Measurements from ENCODE around the gene PCAT6. TPM values are rescaled to one million over a fixed set of nuclear protein-coding genes. Genes with fewer than 3 reads are reported as not detected.

PCAT6 gene
- total and polyA plus RNA-seq, 7 donors, result 0.14 to 4.1 (median 0.57) TPM

DNA sequence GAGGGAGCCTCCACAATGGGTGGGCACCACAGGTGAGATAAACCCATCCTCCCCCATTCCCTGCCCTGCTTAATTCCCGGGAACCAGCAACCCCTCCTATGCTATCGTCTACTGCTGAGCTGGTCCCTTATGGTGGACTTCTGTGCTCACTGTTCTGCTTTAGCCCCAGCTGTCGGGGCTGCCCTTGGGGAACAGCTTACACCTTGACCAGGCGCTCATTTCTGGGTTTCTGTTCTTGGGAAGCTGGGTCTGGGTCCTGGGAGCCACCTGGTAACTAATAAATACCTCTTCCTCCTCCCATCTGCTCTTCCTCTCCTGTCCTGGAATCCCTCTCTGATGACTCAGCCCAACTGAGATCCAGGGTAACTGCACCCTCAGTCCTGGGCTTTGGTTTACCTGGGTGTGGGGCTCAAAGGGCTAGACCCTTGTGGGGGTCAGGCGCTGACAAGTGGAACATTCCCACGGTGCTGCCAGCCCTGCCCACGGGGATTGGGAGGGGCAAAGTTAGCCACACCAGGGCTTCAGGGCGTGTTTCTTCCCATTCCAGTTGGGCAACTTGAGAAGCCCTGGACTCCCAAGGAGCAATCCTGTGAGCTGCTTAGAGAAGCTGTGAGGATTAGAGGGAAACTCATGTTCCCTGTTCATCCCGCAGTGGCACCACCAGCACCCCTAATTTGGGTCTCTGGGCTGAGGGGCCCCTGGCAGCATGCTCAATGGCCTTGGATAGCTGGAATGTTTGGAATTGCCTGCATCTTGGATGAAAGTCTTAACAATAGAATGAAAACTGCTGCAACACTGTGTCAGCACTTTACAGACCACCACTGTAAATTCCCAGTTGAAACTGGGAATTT is 1.6 kb downstream of the PCAT6 start:
- H3K27ac ChIP-seq, result no peak overlapping the region
- TF ChIP-seq, protein P1, sequence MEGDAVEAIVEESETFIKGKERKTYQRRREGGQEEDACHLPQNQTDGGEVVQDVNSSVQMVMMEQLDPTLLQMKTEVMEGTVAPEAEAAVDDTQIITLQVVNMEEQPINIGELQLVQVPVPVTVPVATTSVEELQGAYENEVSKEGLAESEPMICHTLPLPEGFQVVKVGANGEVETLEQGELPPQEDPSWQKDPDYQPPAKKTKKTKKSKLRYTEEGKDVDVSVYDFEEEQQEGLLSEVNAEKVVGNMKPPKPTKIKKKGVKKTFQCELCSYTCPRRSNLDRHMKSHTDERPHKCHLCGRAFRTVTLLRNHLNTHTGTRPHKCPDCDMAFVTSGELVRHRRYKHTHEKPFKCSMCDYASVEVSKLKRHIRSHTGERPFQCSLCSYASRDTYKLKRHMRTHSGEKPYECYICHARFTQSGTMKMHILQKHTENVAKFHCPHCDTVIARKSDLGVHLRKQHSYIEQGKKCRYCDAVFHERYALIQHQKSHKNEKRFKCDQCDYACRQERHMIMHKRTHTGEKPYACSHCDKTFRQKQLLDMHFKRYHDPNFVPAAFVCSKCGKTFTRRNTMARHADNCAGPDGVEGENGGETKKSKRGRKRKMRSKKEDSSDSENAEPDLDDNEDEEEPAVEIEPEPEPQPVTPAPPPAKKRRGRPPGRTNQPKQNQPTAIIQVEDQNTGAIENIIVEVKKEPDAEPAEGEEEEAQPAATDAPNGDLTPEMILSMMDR (IDR thresholded peaks at IDR 0.05), result no peak
- ATAC-seq (no peak), DNase-seq (no peak)
- intact Hi-C loops (cut with DNase I), result no loop called here
- no peaks in the 10 kb centered on the region for H3K36me3 ChIP-seq (ENCODE audit: insufficient read depth in 1 of 2, low read depth in 1 of 2)
- no peaks in the 10 kb centered on the region for H3K9me3 ChIP-seq
- peaks cover 8% of the 10 kb centered on the region for H3K4me1 ChIP-seq
- H3K4me3 ChIP-seq, result no peak overlapping the region
- no peaks in the 10 kb centered on the region for H3K27me3 ChIP-seq (ENCODE audit: insufficient read depth in 3 of 3, low read length in 2 of 3)
- 54 to 60% (median 59%) methylated on average over 9 of the region's 9 CpGs for WGBS, 3 donors

DNA sequence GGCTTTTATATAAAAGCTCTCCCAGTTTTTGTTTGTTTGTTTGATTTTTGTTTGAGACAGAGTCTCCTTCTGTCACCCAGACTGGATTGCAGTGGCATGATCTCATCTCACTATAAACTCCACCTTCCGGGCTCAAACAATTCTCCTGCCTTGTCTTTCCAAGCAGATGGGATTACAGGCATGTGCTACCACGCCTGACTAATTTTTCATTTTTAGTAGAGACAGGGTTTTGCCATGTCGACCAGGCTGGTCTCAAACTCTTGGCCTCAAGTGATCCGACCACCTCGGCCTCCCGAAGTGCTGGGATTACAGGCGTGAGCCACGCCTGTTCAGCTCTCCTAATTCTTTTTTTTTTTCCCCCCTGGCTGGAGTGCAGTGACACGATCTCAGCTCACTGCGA is 4.4 kb downstream of the PCAT6 start:
- DNase-seq, result no peak
- no peak for ATAC-seq
- peaks cover under 1% of the 10 kb centered on the region for H3K4me1 ChIP-seq
- no peaks in the 10 kb centered on the region for H3K36me3 ChIP-seq (ENCODE audit: insufficient read depth in 1 of 2, low read depth in 1 of 2)
- 52 to 68% (median 62%) methylated on average over 10 of the region's 10 CpGs for WGBS, 3 donors
- TF ChIP-seq, protein P1 (IDR thresholded peaks at IDR 0.05), result no peak
- intact Hi-C loops (cut with DNase I), result no loop called here
- no peak overlapping the region for H3K27ac ChIP-seq
- H3K9me3 ChIP-seq, result no peaks in the 10 kb centered on the region
- peaks cover 0 to 8% (median 2%) of the 10 kb centered on the region in 3 donors for H3K27me3 ChIP-seq (ENCODE audit: insufficient read depth in 3 of 3, low read length in 2 of 3)
- H3K4me3 ChIP-seq, result no peak overlapping the region

DNA sequence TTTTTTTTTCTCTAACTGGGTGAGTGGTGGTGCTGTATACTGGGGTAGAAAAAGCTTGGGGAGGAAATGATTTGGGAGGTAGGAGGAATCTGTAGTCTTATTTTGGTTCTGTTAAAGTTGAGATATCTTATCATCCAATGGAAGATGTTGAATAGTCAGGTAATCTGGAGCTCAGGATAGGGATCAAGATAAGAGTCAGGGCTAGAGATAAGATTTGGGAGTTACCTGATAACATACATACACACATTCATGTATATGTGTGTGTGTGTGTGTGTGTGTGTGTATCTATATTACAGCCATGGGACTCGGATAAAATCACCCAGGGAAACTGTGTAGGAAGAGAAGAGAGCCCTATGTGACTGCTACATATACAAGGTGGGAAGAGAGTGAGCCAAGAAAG is 8.1 kb downstream of the PCAT6 start:
- WGBS, 3 donors, result 72 to 83% (median 80%) methylated on average over 1 of the region's 1 CpG
- Histone ChIP-seq H3K27ac (no peak overlapping the region), H3K27me3 (ENCODE audit: insufficient read depth in 3 of 3, low read length in 2 of 3) (peaks cover 0 to 8% (median 2%) of the 10 kb centered on the region in 3 donors), H3K9me3 (no peaks in the 10 kb centered on the region), H3K4me1 (no peaks in the 10 kb centered on the region), H3K4me3 (no peak overlapping the region), H3K36me3 (ENCODE audit: insufficient read depth in 1 of 2, low read depth in 1 of 2) (no peaks in the 10 kb centered on the region)
- ATAC-seq (no peak), DNase-seq (no peak)
- TF ChIP-seq, protein P1 (IDR thresholded peaks at IDR 0.05), result no peak
- intact Hi-C loops (cut with DNase I), result no loop called here

DNA sequence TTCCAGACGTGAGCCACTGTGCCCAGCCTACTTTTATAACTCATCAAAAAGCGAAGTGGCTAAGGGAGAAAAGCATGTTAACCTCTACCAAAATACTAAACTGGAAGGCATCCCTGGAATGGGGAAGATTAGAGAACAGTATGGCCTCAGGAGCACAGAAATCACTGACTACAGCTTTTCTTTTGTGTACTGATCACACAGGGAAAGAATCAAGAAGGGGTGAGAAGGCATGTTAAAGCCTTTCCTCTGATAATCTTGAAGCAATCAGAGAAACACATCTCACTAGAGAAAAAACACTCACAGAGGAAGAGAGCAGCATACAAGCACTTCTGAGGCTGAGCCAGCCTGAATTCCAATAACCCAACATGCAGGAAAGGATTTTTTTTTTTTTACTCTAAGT is 10.7 kb downstream of the PCAT6 start:
- peaks cover 2 to 8% (median 4%) of the 10 kb centered on the region in 3 donors for H3K27me3 ChIP-seq (ENCODE audit: insufficient read depth in 3 of 3, low read length in 2 of 3)
- DNase-seq (no peak), ATAC-seq (no peak)
- no peaks in the 10 kb centered on the region for H3K4me1 ChIP-seq
- no peaks in the 10 kb centered on the region for H3K9me3 ChIP-seq
- WGBS, 3 donors, result 54 to 68% (median 66%) methylated on average over 2 of the region's 2 CpGs
- H3K4me3 ChIP-seq, result no peak overlapping the region
- no peaks in the 10 kb centered on the region for H3K36me3 ChIP-seq (ENCODE audit: insufficient read depth in 1 of 2, low read depth in 1 of 2)
- no peak overlapping the region for H3K27ac ChIP-seq
- TF ChIP-seq, protein P1 (IDR thresholded peaks at IDR 0.05), result no peak
- intact Hi-C loops (cut with DNase I), result no loop called here

Data from psoas muscle (tissue), 8 donors.